COLO668 (cell line): ENCODE measurements around the gene RFX2.

Experiments
- DNase-seq: peaks from one replicate; lab custom pipeline; 2025; ENCODE audit not compliant: unreplicated experiment; lab: John Stamatoyannopoulos, UW

The RFX2 gene

GRCh38 chr19:6105444-6105843 is 4.9 kb downstream of the RFX2 start:
- DNase-seq = no peak

DNA sequence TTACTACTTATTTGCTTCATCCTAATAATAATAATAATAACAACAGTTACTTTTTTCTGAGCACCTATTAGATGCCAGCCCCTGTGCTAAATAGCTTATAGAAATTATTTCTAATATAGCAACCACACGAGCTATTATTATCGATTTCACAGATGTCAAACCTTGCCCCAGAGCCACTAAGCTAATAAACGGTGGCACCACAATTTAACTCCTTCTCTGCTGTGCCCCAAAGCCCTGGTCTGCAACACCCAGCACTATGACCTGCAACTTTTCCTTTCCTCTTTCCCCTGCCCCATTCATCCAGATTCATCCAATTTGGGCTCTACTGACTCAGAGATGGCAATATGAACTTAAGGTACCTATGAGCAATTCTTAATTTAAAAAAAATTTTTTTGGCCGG is 6.4 kb downstream of the RFX2 start:
- DNase-seq = no peak

DNA sequence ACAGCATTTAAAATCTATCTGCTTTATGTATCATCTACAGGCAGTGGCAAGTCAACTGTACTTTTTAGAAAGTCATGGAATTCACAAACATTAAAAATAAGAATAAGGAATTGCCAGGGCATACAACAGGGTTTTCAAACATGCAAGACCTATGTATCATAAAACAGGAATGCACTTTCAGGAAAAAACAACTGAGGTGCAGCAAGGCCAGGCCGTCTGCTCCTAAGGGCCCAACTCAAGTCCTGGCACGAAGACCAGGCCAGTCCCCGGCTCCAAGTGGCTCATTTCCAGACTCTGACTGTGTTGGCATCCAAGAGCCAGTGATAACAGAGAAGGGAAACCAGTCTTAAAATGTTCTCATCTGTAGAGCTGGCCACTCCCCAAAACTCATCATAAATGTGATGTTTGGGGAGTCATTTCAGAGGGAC is 7.1 kb downstream of the RFX2 start:
- no peak for DNase-seq

DNA sequence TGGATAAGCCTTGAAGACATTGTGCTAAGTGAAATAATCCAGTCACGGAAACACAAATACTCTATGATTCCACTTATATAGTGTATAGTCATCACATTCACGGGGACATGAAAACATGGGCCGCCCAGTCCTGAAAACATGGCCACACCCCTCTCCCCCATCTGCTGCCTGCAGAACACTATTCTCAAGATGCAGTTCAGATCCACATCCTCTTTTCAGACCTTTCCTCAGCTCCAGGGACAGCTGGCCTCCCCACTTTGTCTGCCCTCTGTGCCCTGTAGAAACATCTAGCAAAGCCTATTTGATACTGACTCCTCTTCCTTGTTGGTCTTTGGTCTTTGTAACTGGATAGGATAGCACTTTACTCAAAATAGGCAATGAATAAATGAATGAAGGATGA is 8.3 kb downstream of the RFX2 start:
- no peak for DNase-seq

- DNase-seq = no peak
These were observed 8.9 kb downstream of the RFX2 start for GRCh38 chr19:6101291-6101825.

DNA sequence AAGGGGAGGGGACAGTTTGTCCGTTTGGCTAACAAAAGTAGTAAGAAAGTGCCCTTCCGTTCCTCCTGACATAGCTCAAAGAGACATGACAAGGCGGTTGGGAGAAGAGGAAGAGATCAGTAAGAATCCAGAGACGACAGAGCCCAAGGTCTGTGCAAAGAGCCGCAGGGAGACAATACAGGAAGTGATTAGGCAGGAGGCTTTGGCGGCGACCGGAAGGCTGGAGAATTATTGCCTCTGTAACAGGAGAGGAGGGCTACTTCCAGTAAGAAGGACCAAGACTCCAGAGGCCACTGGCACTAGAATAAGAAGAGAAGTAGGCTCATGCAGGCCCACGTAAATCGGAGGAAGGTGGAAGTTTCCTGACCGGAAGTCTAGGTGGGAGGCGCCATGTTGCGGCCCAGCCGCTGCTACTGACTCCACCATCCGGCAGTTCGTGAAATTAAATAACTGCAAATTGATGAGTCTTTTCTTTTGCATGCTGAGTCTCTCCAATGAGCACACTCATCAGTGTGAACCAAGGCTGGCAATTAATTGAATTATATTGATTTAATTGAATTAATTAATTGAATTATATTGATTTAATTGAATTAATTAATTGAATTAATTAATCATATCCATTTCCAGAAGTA is 9.9 kb downstream of the RFX2 start:
- no peak for DNase-seq

GRCh38 chr19:6099599-6099998 is 10.7 kb downstream of the RFX2 start:
- no peak for DNase-seq

GRCh38 chr19:6099033-6099432 is 11.3 kb downstream of the RFX2 start:
- DNase-seq = no peak

- no peak for DNase-seq
These were observed 11.7 kb downstream of the RFX2 start for GRCh38 chr19:6098574-6098973.

- DNase-seq = no peak
These were observed 12.4 kb downstream of the RFX2 start for GRCh38 chr19:6097911-6098310.

GRCh38 chr19:6095760-6096159 is 14.5 kb downstream of the RFX2 start:
- DNase-seq = no peak

GRCh38 chr19:6092329-6093286 is 17.7 kb downstream of the RFX2 start:
- peak; percentile 92 for DNase-seq

- no peak for DNase-seq
These were observed 18.5 kb downstream of the RFX2 start for GRCh38 chr19:6091771-6092291.

DNA sequence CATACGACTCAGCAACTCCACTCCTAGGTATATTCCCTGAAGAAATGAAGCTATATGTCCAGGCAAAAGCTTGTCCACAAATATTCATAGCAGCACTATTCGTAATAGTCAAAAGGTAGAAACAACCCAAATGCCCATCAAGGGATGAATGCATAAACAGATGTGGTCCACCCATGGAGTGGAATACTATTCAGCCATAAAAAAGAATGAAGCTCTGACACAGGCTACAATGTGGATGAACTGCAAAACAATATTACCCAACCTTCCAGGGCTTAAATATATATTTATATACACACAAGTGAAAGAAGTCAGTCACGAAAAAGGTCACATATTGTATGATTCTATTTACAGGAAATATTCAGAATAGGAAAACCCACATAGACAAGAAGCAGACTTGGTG is 19.7 kb downstream of the RFX2 start:
- no peak for DNase-seq

GRCh38 chr19:6088602-6089049 is 21.7 kb downstream of the RFX2 start:
- no peak for DNase-seq

GRCh38 chr19:6087074-6087571 is 23.2 kb downstream of the RFX2 start:
- DNase-seq = peak; percentile 60

- DNase-seq = no peak
These were observed 24.1 kb downstream of the RFX2 start for GRCh38 chr19:6086068-6086788.

GRCh38 chr19:6084821-6085220 is 25.5 kb downstream of the RFX2 start:
- no peak for DNase-seq

- no peak for DNase-seq
These were observed 31.2 kb downstream of the RFX2 start for GRCh38 chr19:6079107-6079506.

- no peak for DNase-seq
These were observed 32.2 kb downstream of the RFX2 start for GRCh38 chr19:6078068-6078467.
